Astrocyte of the cerebellum (primary cell): ENCODE results near the gene AMBRA1.

Experiments used
- DNase-seq: peaks from one replicate; pipeline ENCODE4 v3.0.0-alpha.2; 2011; ENCODE audit warnings: low read depth
- H3K4me3 ChIP-seq: 2 replicates; pipeline ENCODE4 v1.5.1; 2011; ENCODE audit warnings: mild to moderate bottlenecking, low read depth, low read length, moderate library complexity
- in situ Hi-C: cut with HindIII; loops from 2 replicates; pipeline ENCODE4 v1.10.0; 2017; ENCODE audit warnings: low sequenced_read_pairs
- TF ChIP-seq, protein P1 (sequence below): IDR thresholded peaks from 2 replicates; pipeline ENCODE4 v1.5.1; 2012; ENCODE audit warnings: low read length, low read depth, moderate library complexity, mild to moderate bottlenecking; ENCODE audit errors: missing control alignments

AMBRA1 gene

DNA sequence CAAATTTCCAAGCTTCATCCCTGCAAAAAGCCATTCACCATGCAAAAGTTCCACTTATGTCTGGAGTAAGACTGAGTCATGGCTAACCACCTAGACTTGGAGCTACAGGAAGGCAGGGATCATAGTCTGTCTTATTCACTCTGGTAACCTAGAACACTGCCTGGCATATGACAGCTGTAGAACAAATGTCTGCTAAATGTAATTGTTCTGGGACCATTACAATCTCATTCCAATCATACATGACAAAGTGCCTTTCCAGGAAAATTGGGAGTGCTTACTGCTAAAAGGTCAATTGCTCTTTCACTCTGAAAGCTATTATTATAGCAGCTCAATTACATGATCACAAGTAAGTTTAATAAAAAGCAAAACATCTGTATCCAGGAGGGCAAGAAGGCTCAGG lies 103.2 kb downstream of the AMBRA1 start:
- in situ Hi-C loops = no loop called here
- TF ChIP-seq, protein P1, sequence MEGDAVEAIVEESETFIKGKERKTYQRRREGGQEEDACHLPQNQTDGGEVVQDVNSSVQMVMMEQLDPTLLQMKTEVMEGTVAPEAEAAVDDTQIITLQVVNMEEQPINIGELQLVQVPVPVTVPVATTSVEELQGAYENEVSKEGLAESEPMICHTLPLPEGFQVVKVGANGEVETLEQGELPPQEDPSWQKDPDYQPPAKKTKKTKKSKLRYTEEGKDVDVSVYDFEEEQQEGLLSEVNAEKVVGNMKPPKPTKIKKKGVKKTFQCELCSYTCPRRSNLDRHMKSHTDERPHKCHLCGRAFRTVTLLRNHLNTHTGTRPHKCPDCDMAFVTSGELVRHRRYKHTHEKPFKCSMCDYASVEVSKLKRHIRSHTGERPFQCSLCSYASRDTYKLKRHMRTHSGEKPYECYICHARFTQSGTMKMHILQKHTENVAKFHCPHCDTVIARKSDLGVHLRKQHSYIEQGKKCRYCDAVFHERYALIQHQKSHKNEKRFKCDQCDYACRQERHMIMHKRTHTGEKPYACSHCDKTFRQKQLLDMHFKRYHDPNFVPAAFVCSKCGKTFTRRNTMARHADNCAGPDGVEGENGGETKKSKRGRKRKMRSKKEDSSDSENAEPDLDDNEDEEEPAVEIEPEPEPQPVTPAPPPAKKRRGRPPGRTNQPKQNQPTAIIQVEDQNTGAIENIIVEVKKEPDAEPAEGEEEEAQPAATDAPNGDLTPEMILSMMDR = no peak
- H3K4me3 ChIP-seq = no peak overlapping the region
- DNase-seq = no peak

DNA sequence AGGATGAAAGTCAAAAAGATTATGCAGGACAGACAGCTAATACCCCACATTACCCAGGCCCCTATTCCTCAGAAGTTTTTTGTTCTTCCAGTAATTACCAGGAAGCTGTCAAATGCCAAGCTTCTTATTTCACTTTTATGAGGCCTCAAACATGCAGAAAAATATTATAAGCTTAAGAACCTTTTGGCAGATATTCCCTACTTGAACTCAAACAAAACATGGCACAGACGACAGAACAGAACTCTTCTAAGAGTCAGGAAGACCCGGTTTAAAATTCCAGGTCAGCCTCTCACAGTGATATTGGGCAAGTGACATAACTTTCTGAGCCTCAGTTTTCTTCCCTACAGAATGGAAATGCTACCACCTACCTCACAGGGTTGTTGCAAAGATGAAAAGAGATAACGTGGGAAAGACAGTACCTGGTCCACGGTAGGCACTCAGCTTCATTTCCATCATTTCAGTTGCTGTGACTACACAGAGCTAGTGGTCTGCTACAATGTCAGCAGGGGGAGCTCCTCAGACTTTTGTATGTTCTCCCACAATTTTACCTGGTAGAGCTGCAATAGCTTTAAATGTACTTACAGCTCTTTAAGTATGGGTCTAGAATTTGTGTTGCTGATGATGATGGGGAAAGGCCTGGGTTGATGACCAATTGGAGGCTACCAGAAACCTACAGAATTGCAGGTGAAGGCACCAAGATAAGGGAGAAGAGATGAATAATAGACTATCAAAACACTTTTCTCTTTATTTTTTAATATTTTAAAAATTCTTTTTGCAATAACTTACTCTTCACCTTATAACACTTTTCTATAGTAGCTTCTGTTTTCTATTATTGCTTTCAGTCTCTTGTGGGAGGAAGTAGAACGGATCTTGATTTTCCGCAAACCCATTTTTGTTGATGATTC lies 103.9 kb downstream of the AMBRA1 start:
- TF ChIP-seq, protein P1 = peak; percentile 76
- peak; percentile 51 for DNase-seq
- no peak overlapping the region for H3K4me3 ChIP-seq
- in situ Hi-C loops = no loop called here

DNA sequence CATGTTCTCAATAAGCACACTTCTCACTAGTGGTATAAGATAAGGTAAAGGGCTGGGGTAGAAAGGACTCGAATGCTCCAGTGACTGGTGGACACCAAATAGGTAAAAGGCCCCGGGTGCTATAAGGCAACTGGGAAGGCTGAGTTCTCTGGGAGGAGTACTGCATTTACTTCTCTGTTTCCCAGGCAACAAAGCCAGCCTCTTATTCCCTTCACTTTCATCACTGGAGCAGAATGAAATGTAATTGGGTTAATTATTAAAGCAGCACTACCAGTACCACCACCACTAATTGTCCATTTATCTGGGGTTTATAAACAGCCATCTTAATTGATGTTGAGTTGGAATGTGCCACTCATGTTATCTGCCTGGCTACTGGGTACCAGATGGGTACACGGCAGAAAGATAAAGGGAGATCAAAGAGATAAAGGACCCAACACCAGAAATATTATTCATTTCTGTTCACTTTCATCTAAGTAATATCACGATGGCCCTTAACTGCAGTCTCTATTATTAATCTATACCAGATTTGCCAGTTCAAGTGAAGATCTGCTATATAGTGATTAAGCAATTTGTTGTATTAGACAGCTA lies 107.9 kb downstream of the AMBRA1 start:
- DNase-seq = no peak

DNA sequence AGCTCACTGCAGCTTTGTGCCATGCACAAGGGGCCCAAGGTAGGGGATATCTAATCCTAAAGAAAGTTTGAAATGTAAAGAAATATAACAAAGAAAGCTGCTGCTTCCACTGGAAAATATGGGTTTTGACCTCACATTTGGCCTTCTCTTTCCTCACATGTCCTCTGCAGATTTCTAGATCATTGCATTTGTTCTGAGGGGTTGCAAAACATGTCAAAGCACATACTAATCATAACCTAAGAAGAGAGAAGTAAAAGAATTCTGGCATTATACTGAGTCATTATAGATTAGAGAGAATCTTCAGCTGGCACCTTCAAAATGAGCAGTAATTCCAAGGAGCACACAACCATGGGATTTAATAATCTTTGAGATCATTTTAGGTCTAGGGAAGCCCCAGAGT lies 109.7 kb downstream of the AMBRA1 start:
- in situ Hi-C loops = no loop called here
- TF ChIP-seq, protein P1 = no peak
- no peak for DNase-seq
- H3K4me3 ChIP-seq = no peak overlapping the region

More for the DNA sequence above, 107.9 kb downstream of the AMBRA1 start:
- in situ Hi-C loops = no loop called here
- TF ChIP-seq, protein P1 = no peak
- H3K4me3 ChIP-seq = no peak overlapping the region

DNA sequence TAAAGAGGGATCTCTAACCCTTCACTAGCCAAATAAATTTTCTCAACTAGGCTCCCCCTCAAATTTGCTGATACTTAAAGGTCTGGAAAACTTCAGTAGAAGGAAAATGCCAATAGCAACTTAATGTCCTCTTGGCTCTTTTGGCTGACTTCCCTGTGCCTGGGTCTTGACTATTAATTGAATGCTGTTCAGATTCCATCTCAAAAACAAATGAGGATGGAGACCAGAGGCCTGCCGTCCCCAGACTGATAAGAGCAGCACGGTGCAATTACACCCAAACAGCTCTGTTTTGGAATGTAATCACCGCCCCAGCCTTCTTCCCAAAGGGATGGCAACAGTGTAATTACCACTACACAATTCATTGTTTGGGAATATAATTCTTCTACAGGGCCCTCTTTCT lies 112.9 kb downstream of the AMBRA1 start:
- H3K4me3 ChIP-seq = no peak overlapping the region
- TF ChIP-seq, protein P1 = no peak
- in situ Hi-C loops = no loop called here
- DNase-seq = no peak

DNA sequence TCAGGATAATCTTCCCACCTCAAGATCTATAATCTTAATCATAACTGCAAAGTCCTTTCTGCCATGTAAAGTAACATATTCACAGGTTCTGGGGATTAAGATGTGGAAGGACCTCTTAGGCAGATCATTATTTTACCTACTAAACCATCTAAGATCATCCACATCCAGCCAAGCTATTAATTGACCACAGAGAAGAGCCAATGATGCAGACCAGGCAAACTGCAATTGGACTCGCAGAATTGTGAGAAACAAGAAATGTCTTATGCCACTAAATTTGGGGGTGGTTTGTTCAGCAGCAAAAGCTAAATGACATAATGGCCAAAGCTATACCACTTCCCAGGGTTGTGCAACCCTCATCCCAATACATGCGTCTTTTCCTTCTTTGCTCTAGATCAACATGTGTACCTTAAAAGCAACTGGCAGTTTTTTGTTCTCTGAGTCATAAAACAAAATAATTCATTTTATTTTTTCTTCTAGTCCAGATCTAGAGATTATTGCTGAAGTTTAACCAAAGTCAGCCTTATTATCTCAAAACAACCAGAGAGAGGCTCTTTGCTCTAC lies 113.6 kb downstream of the AMBRA1 start:
- in situ Hi-C loops = no loop called here
- H3K4me3 ChIP-seq = no peak overlapping the region
- no peak for DNase-seq
- TF ChIP-seq, protein P1 = no peak
